Measurements from ENCODE around the gene OR2AK2.

GRCh38 chr1:247935781-247936180 lies 29.3 kb upstream of the OR2AK2 start:
- TF ChIP-seq YY1 (IDR thresholded peaks at IDR 0.05; ENCODE audit: insufficient read depth, insufficient read length) (no peak), SUZ12 (IDR thresholded peaks at IDR 0.05; ENCODE audit: extremely low read depth, insufficient read depth, insufficient read length) (no peak)

Measured in NT2/D1 (cell line).